SK-N-SH (cell line): ENCODE data around the gene EDA. TPM values are rescaled to one million over a fixed set of nuclear protein-coding genes. Genes with fewer than 3 reads are reported as not detected.

Experiments used
- CTCF ChIA-PET: fragments of 300-600, 350-600 bp; formaldehyde crosslinking; extraction: SDS; loops from one replicate; lab custom pipeline; 2021; lab: Yijun Ruan, JAX
- POLR2A ChIA-PET: fragments of 350-600 bp; sonication (Branson Sonifier 250); formaldehyde crosslinking; extraction: SDS; loops from one replicate; lab custom pipeline; 2020; ENCODE audit warnings: antibody characterized with exemption, inconsistent platforms; lab: Yijun Ruan, JAX
- DNase-seq: peaks from one replicate; pipeline ENCODE4 v3.0.0; 2012
- H2AFZ ChIP-seq: fragments of 200-600 bp; sonication (generic); 2 replicates; pipeline ENCODE4 v1.8.1; 2016; ENCODE audit warnings: antibody characterized with exemption, mild to moderate bottlenecking, low read depth
- H3F3A ChIP-seq: fragments of 200-600 bp; sonication (generic); replicated peaks from 2 replicates; pipeline ENCODE3; 2016; ENCODE audit warnings: antibody characterized with exemption, mild to moderate bottlenecking; ENCODE audit not compliant: insufficient read depth
- H3K27ac ChIP-seq, 2 experiments: fragments of 200-500 bp in 1 of 2; fragments of 200-600 bp in 1 of 2; sonication (Bioruptor generic) in 1 of 2; sonication (generic), shearing (Covaris generic) in 1 of 2; 2 replicates each; pipeline versions ENCODE4 v1.5.1 to v1.6.1; 2014 to 2016; ENCODE audit warnings: low read depth in 2 of 2, inconsistent platforms in 1 of 2, low read length in 1 of 2, mild to moderate bottlenecking in 1 of 2, mixed read lengths in 1 of 2
- H3K27me3 ChIP-seq: fragments of 200-600 bp; sonication (generic), shearing (Covaris generic); 2 replicates; pipeline ENCODE4 v1.6.1; 2016; ENCODE audit warnings: mixed run types; ENCODE audit not compliant: insufficient read depth
- H3K36me3 ChIP-seq, 2 experiments: fragments of 200-500 bp in 1 of 2; fragments of 200-600 bp in 1 of 2; sonication (Bioruptor generic) in 1 of 2; sonication (generic) in 1 of 2; replicated peaks in 1 of 2; 2 replicates each; pipeline versions ENCODE3 to v1.5.1; 2014 to 2016; ENCODE audit warnings: low read length in 1 of 2, mild to moderate bottlenecking in 1 of 2; ENCODE audit not compliant: insufficient read depth in 2 of 2, control insufficient read depth in 1 of 2
- H3K4me1 ChIP-seq, 2 experiments: fragments of 200-500 bp in 1 of 2; fragments of 200-600 bp in 1 of 2; sonication (Bioruptor generic) in 1 of 2; sonication (generic), shearing (Covaris generic) in 1 of 2; 2 replicates each; pipeline versions ENCODE4 v1.5.1 to v1.6.1; 2014 to 2016; ENCODE audit warnings: low read depth in 1 of 2, low read length in 1 of 2, mixed run types in 1 of 2; ENCODE audit not compliant: insufficient read depth in 2 of 2, control insufficient read depth in 1 of 2
- H3K4me2 ChIP-seq: fragments of 200-600 bp; sonication (generic), shearing (Covaris generic); 2 replicates; pipeline ENCODE4 v1.6.1; 2017; ENCODE audit warnings: mixed run types
- H3K4me3 ChIP-seq, 2 experiments: fragments of 200-500 bp in 1 of 2; fragments of 200-600 bp in 1 of 2; sonication (Bioruptor generic) in 1 of 2; sonication (generic), shearing (Covaris generic) in 1 of 2; 2 replicates each; pipeline versions ENCODE4 v1.5.1 to v1.8.1; 2014 to 2016; ENCODE audit warnings: low read depth in 2 of 2, inconsistent platforms in 1 of 2, low read length in 1 of 2, mild to moderate bottlenecking in 1 of 2, mixed read lengths in 1 of 2, moderate library complexity in 1 of 2
- H3K79me2 ChIP-seq: fragments of 200-600 bp; sonication (generic); 2 replicates; pipeline ENCODE4 v1.8.1; 2017; ENCODE audit warnings: mild to moderate bottlenecking; ENCODE audit not compliant: insufficient read depth
- H3K9ac ChIP-seq: fragments of 200-600 bp; sonication (generic); 2 replicates; pipeline ENCODE4 v1.6.1; 2017; ENCODE audit warnings: mixed run types
- H3K9me2 ChIP-seq: fragments of 200-600 bp; sonication (generic); 2 replicates; pipeline ENCODE4 v1.6.1; 2017; ENCODE audit warnings: mixed run types
- H3K9me3 ChIP-seq: fragments of 200-600 bp; sonication (generic); 2 replicates; pipeline ENCODE4 v1.6.1; 2017; ENCODE audit warnings: mixed run types, mild to moderate bottlenecking, moderate library complexity
- H4K20me1 ChIP-seq: fragments of 200-600 bp; sonication (generic); 2 replicates; pipeline ENCODE4 v1.6.1; 2017; ENCODE audit warnings: mild to moderate bottlenecking, mixed run types; ENCODE audit not compliant: insufficient read depth
- FOSL2 ChIP-seq: IDR thresholded peaks from 2 replicates; pipeline ENCODE4 v1.4.0; 2012; ENCODE audit warnings: low read depth, mild to moderate bottlenecking, moderate library complexity, borderline replicate concordance
- FOXJ3 ChIP-seq: sonication (generic); formaldehyde crosslinking; IDR thresholded peaks from 2 replicates; pipeline ENCODE4 v1.5.1; 2020; ENCODE audit warnings: mild to moderate bottlenecking, missing genetic modification reagents
- FOXM1 ChIP-seq: IDR thresholded peaks from 2 replicates; pipeline ENCODE4 v1.4.0; 2012; ENCODE audit warnings: low read depth, mild to moderate bottlenecking
- MXI1 ChIP-seq: IDR thresholded peaks from 2 replicates; pipeline ENCODE4 v1.6.1; 2012; ENCODE audit warnings: mild to moderate bottlenecking, low read depth, low read length, improper control_type of control experiment
- USF1 ChIP-seq: IDR thresholded peaks from 2 replicates; pipeline ENCODE4 v1.4.0; 2012; ENCODE audit warnings: low read depth, borderline replicate concordance
- YY1 ChIP-seq: IDR thresholded peaks from 2 replicates; pipeline ENCODE4 v1.4.0; 2012; ENCODE audit warnings: low read depth, mild to moderate bottlenecking
- WGBS: methylation state at CpG from one replicate; pipeline ENCODE4 v1.1.6; 2017; ENCODE audit warnings: low lambda C conversion rate; 5-methylcytosine and 5-hydroxymethylcytosine counted together
- polyA plus RNA-seq, 3 experiments: library from polyadenylated mRNA; depleted of rRNA; stranded (reverse); fragments of >200 nt; gene quantifications; 2 replicates each; pipeline ENCODE4 v1.2.3, GENCODE V29; 2012
- TF ChIP-seq, protein P1 (sequence below): IDR thresholded peaks from 2 replicates; pipeline ENCODE4 v1.4.0; 2012; ENCODE audit warnings: low read depth
- TF ChIP-seq, protein P2 (sequence below): fragments of 200-600 bp; sonication (generic); IDR thresholded peaks from 2 replicates; pipeline ENCODE4 v1.6.1; 2017; ENCODE audit warnings: antibody characterized with exemption, mild to moderate bottlenecking, moderate library complexity
- TF ChIP-seq, protein P3 (sequence below): IDR thresholded peaks from 2 replicates; pipeline ENCODE4; 2012

EDA gene
- 0.02 and 0.06 TPM in 2 replicates for polyA plus RNA-seq (2012; rRNA removed)
- 0.01 and 0.04 TPM in 2 replicates for polyA plus RNA-seq (2012; cell fraction: cytosol; rRNA removed)
- polyA plus RNA-seq (2012; cell fraction: nucleus; rRNA removed), result 0.04 TPM in 2 replicates

DNA sequence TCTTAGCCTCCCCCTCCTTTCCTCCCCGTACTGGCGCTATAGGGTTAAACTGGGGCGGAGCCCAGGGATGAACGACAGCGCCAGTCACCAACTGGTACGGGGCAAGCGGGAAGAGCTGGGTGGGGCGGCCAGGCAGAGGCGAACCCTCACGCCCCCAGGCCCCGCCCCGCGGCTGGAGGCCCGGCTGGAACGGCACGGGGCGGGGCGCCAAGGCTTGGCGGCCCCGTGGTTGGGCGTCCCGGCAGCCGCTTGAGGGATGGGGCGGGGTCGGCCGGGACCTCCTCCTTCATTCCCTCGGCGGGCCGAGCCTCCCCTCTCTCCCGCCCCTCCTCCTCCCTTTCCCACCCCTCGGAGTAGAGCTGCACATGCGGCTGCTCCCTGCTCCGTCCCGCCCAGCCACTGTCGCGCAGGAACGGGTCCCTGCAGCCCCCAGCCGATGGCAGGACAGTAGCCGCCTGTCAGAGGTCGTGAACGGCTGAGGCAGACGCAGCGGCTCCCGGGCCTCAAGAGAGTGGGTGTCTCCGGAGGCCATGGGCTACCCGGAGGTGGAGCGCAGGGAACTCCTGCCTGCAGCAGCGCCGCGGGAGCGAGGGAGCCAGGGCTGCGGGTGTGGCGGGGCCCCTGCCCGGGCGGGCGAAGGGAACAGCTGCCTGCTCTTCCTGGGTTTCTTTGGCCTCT is at the start of gene EDA:
TSS of gene EDA (plus strand) at position 335 of the 678 bp plus-strand sequence.
- TF ChIP-seq, protein P1, sequence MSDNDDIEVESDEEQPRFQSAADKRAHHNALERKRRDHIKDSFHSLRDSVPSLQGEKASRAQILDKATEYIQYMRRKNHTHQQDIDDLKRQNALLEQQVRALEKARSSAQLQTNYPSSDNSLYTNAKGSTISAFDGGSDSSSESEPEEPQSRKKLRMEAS, result no peak
- TF ChIP-seq USF1 (no peak), MXI1 (peak; percentile 20; the same call in 1 of the 2 replicates)
- TF ChIP-seq, protein P2, sequence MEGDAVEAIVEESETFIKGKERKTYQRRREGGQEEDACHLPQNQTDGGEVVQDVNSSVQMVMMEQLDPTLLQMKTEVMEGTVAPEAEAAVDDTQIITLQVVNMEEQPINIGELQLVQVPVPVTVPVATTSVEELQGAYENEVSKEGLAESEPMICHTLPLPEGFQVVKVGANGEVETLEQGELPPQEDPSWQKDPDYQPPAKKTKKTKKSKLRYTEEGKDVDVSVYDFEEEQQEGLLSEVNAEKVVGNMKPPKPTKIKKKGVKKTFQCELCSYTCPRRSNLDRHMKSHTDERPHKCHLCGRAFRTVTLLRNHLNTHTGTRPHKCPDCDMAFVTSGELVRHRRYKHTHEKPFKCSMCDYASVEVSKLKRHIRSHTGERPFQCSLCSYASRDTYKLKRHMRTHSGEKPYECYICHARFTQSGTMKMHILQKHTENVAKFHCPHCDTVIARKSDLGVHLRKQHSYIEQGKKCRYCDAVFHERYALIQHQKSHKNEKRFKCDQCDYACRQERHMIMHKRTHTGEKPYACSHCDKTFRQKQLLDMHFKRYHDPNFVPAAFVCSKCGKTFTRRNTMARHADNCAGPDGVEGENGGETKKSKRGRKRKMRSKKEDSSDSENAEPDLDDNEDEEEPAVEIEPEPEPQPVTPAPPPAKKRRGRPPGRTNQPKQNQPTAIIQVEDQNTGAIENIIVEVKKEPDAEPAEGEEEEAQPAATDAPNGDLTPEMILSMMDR, result no peak
- TF ChIP-seq, protein P3, sequence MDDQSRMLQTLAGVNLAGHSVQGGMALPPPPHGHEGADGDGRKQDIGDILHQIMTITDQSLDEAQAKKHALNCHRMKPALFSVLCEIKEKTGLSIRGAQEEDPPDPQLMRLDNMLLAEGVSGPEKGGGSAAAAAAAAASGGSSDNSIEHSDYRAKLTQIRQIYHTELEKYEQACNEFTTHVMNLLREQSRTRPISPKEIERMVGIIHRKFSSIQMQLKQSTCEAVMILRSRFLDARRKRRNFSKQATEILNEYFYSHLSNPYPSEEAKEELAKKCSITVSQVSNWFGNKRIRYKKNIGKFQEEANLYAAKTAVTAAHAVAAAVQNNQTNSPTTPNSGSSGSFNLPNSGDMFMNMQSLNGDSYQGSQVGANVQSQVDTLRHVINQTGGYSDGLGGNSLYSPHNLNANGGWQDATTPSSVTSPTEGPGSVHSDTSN, result peak; percentile 95
- TF ChIP-seq, all 33 proteins: peak for 2
- 4% methylated on average over 22 of the region's 56 CpGs for WGBS
- H3K4me3 ChIP-seq, result peak within 1 kb of the TSS; percentile 38 to 49

GRCh38 chrX:69568828-69569227 is 47.1 kb upstream of the EDA start:
- Histone ChIP-seq H3K9me3 (no peaks in the 10 kb centered on the region), H3K36me3 (no peaks in the 10 kb centered on the region), H3K79me2 (no peaks in the 10 kb centered on the region), H3K27me3 (no peaks in the 10 kb centered on the region; the same call in 1 of the 2 replicates), H3K9ac (no peak overlapping the region), H3K4me1 (no peaks in the 10 kb centered on the region), H3F3A (no peaks in the 10 kb centered on the region), H3K9me2 (no peaks in the 10 kb centered on the region), H4K20me1 (no peaks in the 10 kb centered on the region), H3K4me2 (no peak overlapping the region), H3K4me3 (no peak overlapping the region), H2AFZ (no peak overlapping the region), H3K27ac (no peak overlapping the region)
- no peak for DNase-seq
- POLR2A ChIA-PET, result no interaction called here
- CTCF ChIA-PET, result no interaction called here
- WGBS, result 6% methylated on average over 3 of the region's 3 CpGs
- TF ChIP-seq FOXJ3 (CRISPR knock-in tag), result no peak
- TF ChIP-seq FOSL2, result no peak
- TF ChIP-seq YY1, result no peak
- no peak for TF ChIP-seq FOXM1

More for the DNA sequence above, at the start of gene EDA:
- no peaks in the 10 kb centered on the region for H3K79me2 ChIP-seq
- H4K20me1 ChIP-seq, result no peaks in the 10 kb centered on the region
- H3K4me2 ChIP-seq, result peak within 1 kb of the TSS; percentile 65
- no peaks in the 10 kb centered on the region for H3K9me3 ChIP-seq
- no peaks in the 10 kb centered on the region for H3K36me3 ChIP-seq
- POLR2A ChIA-PET, result no interaction called here
- H3K27ac ChIP-seq, result no peak within 1 kb of the TSS
- H3K9me2 ChIP-seq, result no peaks in the 10 kb centered on the region
- H2AFZ ChIP-seq, result 0 out of 2 replicates have a peak within 1 kb of the TSS, but pooled peaks have one; percentile 63
- DNase-seq, result peak; percentile 88
- no peak within 1 kb of the TSS for H3K9ac ChIP-seq
- peaks cover 40% of the 10 kb centered on the region for H3K27me3 ChIP-seq
- no peaks in the 10 kb centered on the region; a peak in 1 of 4 replicates for H3K4me1 ChIP-seq
- CTCF ChIA-PET, result interaction anchor here (0.8 to 4.7 kb wide), 5 partner anchors 8 to 192 kb away, joined by 3 to 45 read pairs (median 4); partner anchors contain the start of gene NALF2
- no peaks in the 10 kb centered on the region for H3F3A ChIP-seq
